HepG2 (cell line): Measurements from ENCODE around the gene CCL19. TPM values are rescaled to one million over a fixed set of nuclear protein-coding genes. Genes with fewer than 3 reads are reported as not detected.

Experiments used
- ATAC-seq: fragments of 200-7000 bp; cut with Tn5 transposase; 3 replicates; pipeline ENCODE4 v1.9.1; 2020; ENCODE audit warnings: mild to moderate bottlenecking, moderate library complexity
- BruUV-seq: library from RNA; stranded (reverse); fragments of 400-500 nt; replicated peaks from 2 replicates; lab custom pipeline; 2021; lab: Mats Ljungman, UMichigan
- CTCF ChIA-PET: fragments of 300-600 bp; formaldehyde crosslinking; extraction: SDS; loops from one replicate; lab custom pipeline; 2021; ENCODE audit warnings: low total read pairs, inconsistent platforms, low intra/inter-chr PET ratio; lab: Yijun Ruan, JAX
- POLR2A ChIA-PET: fragments of 350-600 bp; sonication (Branson Sonifier 250); formaldehyde crosslinking; loops from one replicate; lab custom pipeline; 2020; ENCODE audit warnings: antibody characterized with exemption, inconsistent platforms; lab: Yijun Ruan, JAX
- DNase-seq: peaks from one replicate; pipeline ENCODE4 v3.0.0-alpha.2; 2015; ENCODE audit warnings: low spot score
- FAIRE-seq: peaks from 3 replicates; lab custom pipeline; 2011; peaks lifted over from hg19 to GRCh38; lab: Jason Lieb, UNC
- H2AFZ ChIP-seq: one replicate; pipeline ENCODE4 v1.6.1; 2011; ENCODE audit warnings: low read length, inconsistent platforms
- H3K27ac ChIP-seq: fragments of 300-600 bp; 3 replicates; pipeline ENCODE4 v1.8.0; 2011; ENCODE audit warnings: mixed run types, mild to moderate bottlenecking, mixed read lengths, low read length, inconsistent platforms; ENCODE audit not compliant: insufficient read depth; ENCODE audit errors: extremely low read length
- H3K27me3 ChIP-seq, 2 experiments: fragments of 200-600 bp in 1 of 2; 2 replicates in 1 of 2; 3 replicates in 1 of 2; pipeline versions ENCODE4 v1.6.0 to v1.8.0; 2011; ENCODE audit warnings: low read length in 2 of 2, mild to moderate bottlenecking in 2 of 2, moderate library complexity in 2 of 2, inconsistent platforms in 1 of 2; ENCODE audit not compliant: insufficient read depth in 2 of 2, control insufficient read depth in 1 of 2
- H3K36me3 ChIP-seq, 2 experiments: fragments of 200-600 bp in 1 of 2; replicated peaks in 1 of 2; 2 replicates in 1 of 2; 3 replicates in 1 of 2; pipeline versions ENCODE4 v1.5.1 to v1.8.0; 2011; ENCODE audit warnings: low read length in 2 of 2, inconsistent platforms in 1 of 2; ENCODE audit not compliant: insufficient read depth in 2 of 2, control insufficient read depth in 1 of 2
- H3K4me1 ChIP-seq: 2 replicates; pipeline ENCODE4 v1.5.1; 2012; ENCODE audit warnings: low read length, inconsistent platforms; ENCODE audit not compliant: insufficient read depth
- H3K4me2 ChIP-seq: 2 replicates; pipeline ENCODE4 v1.6.0; 2011; ENCODE audit warnings: low read depth, low read length, inconsistent platforms
- H3K4me3 ChIP-seq, 3 experiments: fragments of 200-600 bp in 1 of 3; sonication (generic), shearing (Covaris generic) in 1 of 3; replicated peaks in 1 of 3; 2 replicates each; pipeline ENCODE4 v1.5.1; 2011 to 2016; ENCODE audit warnings: low read length in 3 of 3, inconsistent platforms in 2 of 3, low read depth in 2 of 3, mild to moderate bottlenecking in 2 of 3, control low read depth in 1 of 3, mixed read lengths in 1 of 3; ENCODE audit not compliant: insufficient read depth in 1 of 3
- H3K79me2 ChIP-seq: one replicate; pipeline ENCODE4 v1.6.1; 2011; ENCODE audit warnings: low read length, inconsistent platforms; ENCODE audit not compliant: insufficient read depth
- H3K9ac ChIP-seq: 2 replicates; pipeline ENCODE4 v1.6.0; 2011; ENCODE audit warnings: mild to moderate bottlenecking, low read depth, low read length, inconsistent platforms; ENCODE audit not compliant: insufficient read depth
- H3K9me3 ChIP-seq: 2 replicates; pipeline ENCODE4 v1.5.1; 2012; ENCODE audit warnings: mild to moderate bottlenecking, low read length
- H4K20me1 ChIP-seq: 2 replicates; pipeline ENCODE4 v1.6.0; 2011; ENCODE audit warnings: inconsistent platforms, mild to moderate bottlenecking, low read length, moderate library complexity; ENCODE audit not compliant: insufficient read depth
- DMAP1 ChIP-seq: IDR thresholded peaks from 2 replicates; pipeline ENCODE4 v1.6.1; 2016
- DNMT1 ChIP-seq: sonication (generic); formaldehyde crosslinking; IDR thresholded peaks from 2 replicates; pipeline ENCODE4 v1.5.1; 2020; ENCODE audit warnings: mild to moderate bottlenecking, missing genetic modification reagents
- HOXA7 ChIP-seq: sonication (generic); formaldehyde crosslinking; IDR thresholded peaks from 2 replicates; pipeline ENCODE4 v1.8.1; 2022; ENCODE audit warnings: mild to moderate bottlenecking, missing genetic modification reagents, moderate library complexity
- KDM2A ChIP-seq: sonication (generic); formaldehyde crosslinking; IDR thresholded peaks from 2 replicates; pipeline ENCODE4 v1.4.0; 2020; ENCODE audit warnings: low read depth, missing genetic modification reagents, borderline replicate concordance
- RAD51 ChIP-seq: fragments of 450-650 bp; IDR thresholded peaks from 2 replicates; pipeline ENCODE4 v1.6.1; 2016; ENCODE audit warnings: borderline replicate concordance
- SAFB2 ChIP-seq: sonication (generic); formaldehyde crosslinking; IDR thresholded peaks from 2 replicates; pipeline ENCODE4 v1.5.1; 2020; ENCODE audit warnings: missing genetic modification reagents, low read depth, mild to moderate bottlenecking, borderline replicate concordance
- SMARCC2 ChIP-seq: fragments of 450-650 bp; IDR thresholded peaks from 2 replicates; pipeline ENCODE4 v1.6.1; 2017; ENCODE audit warnings: antibody characterized with exemption, mild to moderate bottlenecking
- TEAD2 ChIP-seq: sonication (generic); formaldehyde crosslinking; IDR thresholded peaks from 2 replicates; pipeline ENCODE4 v1.9.0; 2021; ENCODE audit warnings: missing genetic modification reagents
- TMF1 ChIP-seq: sonication (generic); formaldehyde crosslinking; IDR thresholded peaks from 2 replicates; pipeline ENCODE4 v1.8.1; 2022; ENCODE audit warnings: low read depth, missing genetic modification reagents
- TOE1 ChIP-seq: sonication (generic); formaldehyde crosslinking; IDR thresholded peaks from 2 replicates; pipeline ENCODE4 v1.4.0; 2020; ENCODE audit warnings: mild to moderate bottlenecking, missing genetic modification reagents
- ZBTB38 ChIP-seq: sonication (generic); formaldehyde crosslinking; IDR thresholded peaks from 2 replicates; pipeline ENCODE4 v1.5.1; 2020; ENCODE audit warnings: mild to moderate bottlenecking, missing genetic modification reagents
- ZIK1 ChIP-seq: sonication (generic); formaldehyde crosslinking; IDR thresholded peaks from 2 replicates; pipeline ENCODE4 v1.5.0; 2020; ENCODE audit warnings: mild to moderate bottlenecking, low read depth, missing genetic modification reagents, borderline replicate concordance
- ZNF841 ChIP-seq: sonication (generic); formaldehyde crosslinking; IDR thresholded peaks from 2 replicates; pipeline ENCODE4 v1.8.1; 2023; ENCODE audit warnings: missing genetic modification reagents, borderline replicate concordance
- WGBS: methylation state at CpG from one replicate; pipeline ENCODE4 v1.1.6; 2017; ENCODE audit warnings: low lambda C conversion rate; 5-methylcytosine and 5-hydroxymethylcytosine counted together
- in situ Hi-C: cut with HindIII; loops from 2 replicates; pipeline ENCODE4 v1.10.0; 2017; ENCODE audit warnings: low pct_unique_long_range_greater_than_20kb; ENCODE audit not compliant: extremely low pct_ligation_motif_present
- intact Hi-C: fragments of 100-400 bp; cut with micrococcal nuclease; formaldehyde crosslinking; loops from one replicate; pipeline ENCODE4 v1.10.0; 2022; ENCODE audit not compliant: unreplicated experiment
- polyA plus RNA-seq, 8 experiments: library from polyadenylated mRNA; depleted of rRNA in 3 of 8; stranded (reverse) in 7 of 8; unstranded in 1 of 8; fragments of >200 nt; fragmentation: Illumina TruSeq in 4 of 8; extraction: Trizol in 4 of 8; gene quantifications; 2 replicates each; pipeline versions ENCODE4 v1.2.1 to v1.2.3, GENCODE V29; 2011 to 2016; ENCODE audit warnings: low read depth in 4 of 8, missing spikeins in 1 of 8, mixed read lengths in 1 of 8; ENCODE audit not compliant: insufficient read depth in 1 of 8
- total RNA-seq, 5 experiments: library from RNA; depleted of rRNA; stranded (reverse); fragments of >200 nt; fragmentation: Illumina TruSeq; extraction: Trizol; gene quantifications; 2 replicates each; pipeline ENCODE4 v1.2.3, GENCODE V29; 2016; ENCODE audit warnings: low read depth in 1 of 5
- TF ChIP-seq, protein P1 (sequence below), 2 experiments: fragments of 450-650 bp in 1 of 2; sonication (generic) in 1 of 2; formaldehyde crosslinking; IDR thresholded peaks; 2 replicates each; pipeline versions ENCODE4 v1.5.0 to v1.8.0; 2020 to 2022; ENCODE audit warnings: mild to moderate bottlenecking in 1 of 2, missing genetic modification reagents in 1 of 2
- TF ChIP-seq, protein P2 (sequence below), 2 experiments: fragments of 450-650 bp in 1 of 2; sonication (generic) in 1 of 2; formaldehyde crosslinking in 1 of 2; IDR thresholded peaks; 2 replicates each; pipeline versions ENCODE4 v1.6.1 to v1.8.0; 2016 to 2022; ENCODE audit warnings: antibody characterized with exemption in 1 of 2, mild to moderate bottlenecking in 1 of 2, missing genetic modification reagents in 1 of 2

Gene CCL19
- total and polyA plus RNA-seq, 2 of the 13 experiments (the other 11 are each of a cell fraction or from before 2014, with no cell fraction given), result not detected

DNA sequence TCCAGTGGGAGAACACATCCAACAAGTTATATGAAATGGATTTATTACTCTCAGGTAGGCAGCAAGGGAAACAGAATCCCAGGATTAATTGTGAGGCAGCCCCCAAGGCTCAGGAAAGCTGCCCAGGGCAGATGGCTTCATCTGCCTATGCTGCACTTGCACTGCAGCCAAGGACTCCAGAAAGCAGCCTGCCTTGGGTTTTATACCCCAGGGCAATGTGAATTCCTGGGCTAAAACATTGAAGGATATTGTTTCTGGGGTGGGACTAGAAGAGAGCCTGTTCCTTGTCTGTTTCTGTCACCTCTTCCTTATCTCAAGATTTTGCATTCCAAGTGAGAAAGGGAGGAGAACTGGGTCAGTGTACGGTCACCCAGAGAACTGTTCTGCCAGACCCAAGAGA, 19.8 kb downstream of the CCL19 start:
- H3K36me3 ChIP-seq, result no peaks in the 10 kb centered on the region
- FAIRE-seq (no peak), DNase-seq (no peak), ATAC-seq (no peak)
- no TSS peak for BruUV-seq
- no peaks in the 10 kb centered on the region for H4K20me1 ChIP-seq
- no peak overlapping the region for H3K27ac ChIP-seq
- no peak overlapping the region for H3K4me2 ChIP-seq
- H3K9ac ChIP-seq, result no peak overlapping the region
- intact Hi-C loops, result no loop called here
- no peak overlapping the region for H2AFZ ChIP-seq
- no peaks in the 10 kb centered on the region for H3K27me3 ChIP-seq
- in situ Hi-C loops, result no loop called here
- 40% methylated on average over 1 of the region's 1 CpG for WGBS
- CTCF ChIA-PET, result no interaction called here
- H3K9me3 ChIP-seq, result no peaks in the 10 kb centered on the region
- peaks cover 6% of the 10 kb centered on the region; the same call in 1 of the 2 replicates for H3K4me1 ChIP-seq
- H3K4me3 ChIP-seq, result no peak overlapping the region
- no peaks in the 10 kb centered on the region for H3K79me2 ChIP-seq
- POLR2A ChIA-PET, result no interaction called here
- no peak for TF ChIP-seq SMARCC2
- TF ChIP-seq, protein P1, sequence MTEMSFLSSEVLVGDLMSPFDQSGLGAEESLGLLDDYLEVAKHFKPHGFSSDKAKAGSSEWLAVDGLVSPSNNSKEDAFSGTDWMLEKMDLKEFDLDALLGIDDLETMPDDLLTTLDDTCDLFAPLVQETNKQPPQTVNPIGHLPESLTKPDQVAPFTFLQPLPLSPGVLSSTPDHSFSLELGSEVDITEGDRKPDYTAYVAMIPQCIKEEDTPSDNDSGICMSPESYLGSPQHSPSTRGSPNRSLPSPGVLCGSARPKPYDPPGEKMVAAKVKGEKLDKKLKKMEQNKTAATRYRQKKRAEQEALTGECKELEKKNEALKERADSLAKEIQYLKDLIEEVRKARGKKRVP (CRISPR knock-in tag; IDR thresholded peaks at IDR 0.05), result no peak
- no peak for TF ChIP-seq DNMT1
- TF ChIP-seq ZBTB38, result no peak
- TF ChIP-seq HOXA7 (CRISPR knock-in tag), result no peak
- TF ChIP-seq RAD51, result no peak
- TF ChIP-seq SAFB2, result no peak
- no peak for TF ChIP-seq ZNF841 (CRISPR knock-in tag)
- TF ChIP-seq KDM2A (CRISPR knock-in tag), result no peak
- TF ChIP-seq TOE1, result no peak
- TF ChIP-seq ZIK1 (CRISPR knock-in tag), result no peak
- no peak for TF ChIP-seq DMAP1 (CRISPR knock-in tag)
- no peak for TF ChIP-seq TMF1
- TF ChIP-seq, protein P2, sequence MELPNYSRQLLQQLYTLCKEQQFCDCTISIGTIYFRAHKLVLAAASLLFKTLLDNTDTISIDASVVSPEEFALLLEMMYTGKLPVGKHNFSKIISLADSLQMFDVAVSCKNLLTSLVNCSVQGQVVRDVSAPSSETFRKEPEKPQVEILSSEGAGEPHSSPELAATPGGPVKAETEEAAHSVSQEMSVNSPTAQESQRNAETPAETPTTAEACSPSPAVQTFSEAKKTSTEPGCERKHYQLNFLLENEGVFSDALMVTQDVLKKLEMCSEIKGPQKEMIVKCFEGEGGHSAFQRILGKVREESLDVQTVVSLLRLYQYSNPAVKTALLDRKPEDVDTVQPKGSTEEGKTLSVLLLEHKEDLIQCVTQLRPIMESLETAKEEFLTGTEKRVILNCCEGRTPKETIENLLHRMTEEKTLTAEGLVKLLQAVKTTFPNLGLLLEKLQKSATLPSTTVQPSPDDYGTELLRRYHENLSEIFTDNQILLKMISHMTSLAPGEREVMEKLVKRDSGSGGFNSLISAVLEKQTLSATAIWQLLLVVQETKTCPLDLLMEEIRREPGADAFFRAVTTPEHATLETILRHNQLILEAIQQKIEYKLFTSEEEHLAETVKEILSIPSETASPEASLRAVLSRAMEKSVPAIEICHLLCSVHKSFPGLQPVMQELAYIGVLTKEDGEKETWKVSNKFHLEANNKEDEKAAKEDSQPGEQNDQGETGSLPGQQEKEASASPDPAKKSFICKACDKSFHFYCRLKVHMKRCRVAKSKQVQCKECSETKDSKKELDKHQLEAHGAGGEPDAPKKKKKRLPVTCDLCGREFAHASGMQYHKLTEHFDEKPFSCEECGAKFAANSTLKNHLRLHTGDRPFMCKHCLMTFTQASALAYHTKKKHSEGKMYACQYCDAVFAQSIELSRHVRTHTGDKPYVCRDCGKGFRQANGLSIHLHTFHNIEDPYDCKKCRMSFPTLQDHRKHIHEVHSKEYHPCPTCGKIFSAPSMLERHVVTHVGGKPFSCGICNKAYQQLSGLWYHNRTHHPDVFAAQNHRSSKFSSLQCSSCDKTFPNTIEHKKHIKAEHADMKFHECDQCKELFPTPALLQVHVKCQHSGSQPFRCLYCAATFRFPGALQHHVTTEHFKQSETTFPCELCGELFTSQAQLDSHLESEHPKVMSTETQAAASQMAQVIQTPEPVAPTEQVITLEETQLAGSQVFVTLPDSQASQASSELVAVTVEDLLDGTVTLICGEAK (IDR thresholded peaks at IDR 0.05), result no peak
- TF ChIP-seq, protein P2 (CRISPR knock-in tag; IDR thresholded peaks at IDR 0.05), result no peak
- TF ChIP-seq TEAD2 (CRISPR knock-in tag), result no peak
